ENCODE measurements around the gene SIVA1.

DNA sequence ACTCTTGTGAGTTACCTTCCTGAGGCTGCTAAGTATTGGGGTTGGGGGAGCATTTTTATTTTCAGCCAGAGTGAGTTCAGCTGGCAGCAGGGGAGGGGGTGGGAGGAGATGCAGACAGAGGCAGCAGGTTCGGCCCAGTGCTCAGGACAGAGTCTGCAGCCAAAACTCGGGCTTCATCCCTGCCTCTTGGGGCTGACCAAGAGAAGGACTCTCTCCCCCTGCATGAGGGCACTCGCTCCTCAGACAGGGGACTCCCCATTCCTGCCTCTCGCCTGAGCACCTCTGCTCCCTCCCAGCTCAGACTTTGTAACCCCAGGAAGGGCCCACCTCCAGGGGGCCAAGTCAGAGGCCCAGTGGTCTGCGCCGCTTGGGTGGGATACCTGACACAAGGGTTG is 43.7 kb downstream of the SIVA1 start:
- TF ChIP-seq MXD4 (CRISPR knock-in tag; IDR thresholded peaks at IDR 0.05; ENCODE audit: borderline replicate concordance) (no peak), CREM (CRISPR knock-in tag; IDR thresholded peaks at IDR 0.05) (no peak), ZNF232 (CRISPR knock-in tag; IDR thresholded peaks at IDR 0.05) (no peak), NFE2L1 (CRISPR knock-in tag; IDR thresholded peaks at IDR 0.05) (no peak), OVOL2 (CRISPR knock-in tag; IDR thresholded peaks at IDR 0.05; ENCODE audit: borderline replicate concordance) (no peak), NR1H2 (CRISPR knock-in tag; IDR thresholded peaks at IDR 0.05) (no peak), ATF1 (CRISPR knock-in tag; IDR thresholded peaks at IDR 0.05) (no peak)
- TF ChIP-seq, protein P1, sequence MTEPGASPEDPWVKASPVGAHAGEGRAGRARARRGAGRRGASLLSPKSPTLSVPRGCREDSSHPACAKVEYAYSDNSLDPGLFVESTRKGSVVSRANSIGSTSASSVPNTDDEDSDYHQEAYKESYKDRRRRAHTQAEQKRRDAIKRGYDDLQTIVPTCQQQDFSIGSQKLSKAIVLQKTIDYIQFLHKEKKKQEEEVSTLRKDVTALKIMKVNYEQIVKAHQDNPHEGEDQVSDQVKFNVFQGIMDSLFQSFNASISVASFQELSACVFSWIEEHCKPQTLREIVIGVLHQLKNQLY (CRISPR knock-in tag; IDR thresholded peaks at IDR 0.05), result no peak
- TF ChIP-seq, protein P2, sequence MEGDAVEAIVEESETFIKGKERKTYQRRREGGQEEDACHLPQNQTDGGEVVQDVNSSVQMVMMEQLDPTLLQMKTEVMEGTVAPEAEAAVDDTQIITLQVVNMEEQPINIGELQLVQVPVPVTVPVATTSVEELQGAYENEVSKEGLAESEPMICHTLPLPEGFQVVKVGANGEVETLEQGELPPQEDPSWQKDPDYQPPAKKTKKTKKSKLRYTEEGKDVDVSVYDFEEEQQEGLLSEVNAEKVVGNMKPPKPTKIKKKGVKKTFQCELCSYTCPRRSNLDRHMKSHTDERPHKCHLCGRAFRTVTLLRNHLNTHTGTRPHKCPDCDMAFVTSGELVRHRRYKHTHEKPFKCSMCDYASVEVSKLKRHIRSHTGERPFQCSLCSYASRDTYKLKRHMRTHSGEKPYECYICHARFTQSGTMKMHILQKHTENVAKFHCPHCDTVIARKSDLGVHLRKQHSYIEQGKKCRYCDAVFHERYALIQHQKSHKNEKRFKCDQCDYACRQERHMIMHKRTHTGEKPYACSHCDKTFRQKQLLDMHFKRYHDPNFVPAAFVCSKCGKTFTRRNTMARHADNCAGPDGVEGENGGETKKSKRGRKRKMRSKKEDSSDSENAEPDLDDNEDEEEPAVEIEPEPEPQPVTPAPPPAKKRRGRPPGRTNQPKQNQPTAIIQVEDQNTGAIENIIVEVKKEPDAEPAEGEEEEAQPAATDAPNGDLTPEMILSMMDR (IDR thresholded peaks at IDR 0.05), result no peak
- TF ChIP-seq, protein P3, sequence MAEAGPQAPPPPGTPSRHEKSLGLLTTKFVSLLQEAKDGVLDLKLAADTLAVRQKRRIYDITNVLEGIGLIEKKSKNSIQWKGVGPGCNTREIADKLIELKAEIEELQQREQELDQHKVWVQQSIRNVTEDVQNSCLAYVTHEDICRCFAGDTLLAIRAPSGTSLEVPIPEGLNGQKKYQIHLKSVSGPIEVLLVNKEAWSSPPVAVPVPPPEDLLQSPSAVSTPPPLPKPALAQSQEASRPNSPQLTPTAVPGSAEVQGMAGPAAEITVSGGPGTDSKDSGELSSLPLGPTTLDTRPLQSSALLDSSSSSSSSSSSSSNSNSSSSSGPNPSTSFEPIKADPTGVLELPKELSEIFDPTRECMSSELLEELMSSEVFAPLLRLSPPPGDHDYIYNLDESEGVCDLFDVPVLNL (CRISPR knock-in tag; IDR thresholded peaks at IDR 0.05; ENCODE audit: borderline replicate concordance, low read depth), result no peak
- TF ChIP-seq, protein P4, sequence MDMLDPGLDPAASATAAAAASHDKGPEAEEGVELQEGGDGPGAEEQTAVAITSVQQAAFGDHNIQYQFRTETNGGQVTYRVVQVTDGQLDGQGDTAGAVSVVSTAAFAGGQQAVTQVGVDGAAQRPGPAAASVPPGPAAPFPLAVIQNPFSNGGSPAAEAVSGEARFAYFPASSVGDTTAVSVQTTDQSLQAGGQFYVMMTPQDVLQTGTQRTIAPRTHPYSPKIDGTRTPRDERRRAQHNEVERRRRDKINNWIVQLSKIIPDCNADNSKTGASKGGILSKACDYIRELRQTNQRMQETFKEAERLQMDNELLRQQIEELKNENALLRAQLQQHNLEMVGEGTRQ (CRISPR knock-in tag; IDR thresholded peaks at IDR 0.05), result no peak
- TF ChIP-seq, protein P5, sequence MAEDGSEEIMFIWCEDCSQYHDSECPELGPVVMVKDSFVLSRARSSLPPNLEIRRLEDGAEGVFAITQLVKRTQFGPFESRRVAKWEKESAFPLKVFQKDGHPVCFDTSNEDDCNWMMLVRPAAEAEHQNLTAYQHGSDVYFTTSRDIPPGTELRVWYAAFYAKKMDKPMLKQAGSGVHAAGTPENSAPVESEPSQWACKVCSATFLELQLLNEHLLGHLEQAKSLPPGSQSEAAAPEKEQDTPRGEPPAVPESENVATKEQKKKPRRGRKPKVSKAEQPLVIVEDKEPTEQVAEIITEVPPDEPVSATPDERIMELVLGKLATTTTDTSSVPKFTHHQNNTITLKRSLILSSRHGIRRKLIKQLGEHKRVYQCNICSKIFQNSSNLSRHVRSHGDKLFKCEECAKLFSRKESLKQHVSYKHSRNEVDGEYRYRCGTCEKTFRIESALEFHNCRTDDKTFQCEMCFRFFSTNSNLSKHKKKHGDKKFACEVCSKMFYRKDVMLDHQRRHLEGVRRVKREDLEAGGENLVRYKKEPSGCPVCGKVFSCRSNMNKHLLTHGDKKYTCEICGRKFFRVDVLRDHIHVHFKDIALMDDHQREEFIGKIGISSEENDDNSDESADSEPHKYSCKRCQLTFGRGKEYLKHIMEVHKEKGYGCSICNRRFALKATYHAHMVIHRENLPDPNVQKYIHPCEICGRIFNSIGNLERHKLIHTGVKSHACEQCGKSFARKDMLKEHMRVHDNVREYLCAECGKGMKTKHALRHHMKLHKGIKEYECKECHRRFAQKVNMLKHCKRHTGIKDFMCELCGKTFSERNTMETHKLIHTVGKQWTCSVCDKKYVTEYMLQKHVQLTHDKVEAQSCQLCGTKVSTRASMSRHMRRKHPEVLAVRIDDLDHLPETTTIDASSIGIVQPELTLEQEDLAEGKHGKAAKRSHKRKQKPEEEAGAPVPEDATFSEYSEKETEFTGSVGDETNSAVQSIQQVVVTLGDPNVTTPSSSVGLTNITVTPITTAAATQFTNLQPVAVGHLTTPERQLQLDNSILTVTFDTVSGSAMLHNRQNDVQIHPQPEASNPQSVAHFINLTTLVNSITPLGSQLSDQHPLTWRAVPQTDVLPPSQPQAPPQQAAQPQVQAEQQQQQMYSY (CRISPR knock-in tag; IDR thresholded peaks at IDR 0.05), result no peak
- TF ChIP-seq, protein P6, sequence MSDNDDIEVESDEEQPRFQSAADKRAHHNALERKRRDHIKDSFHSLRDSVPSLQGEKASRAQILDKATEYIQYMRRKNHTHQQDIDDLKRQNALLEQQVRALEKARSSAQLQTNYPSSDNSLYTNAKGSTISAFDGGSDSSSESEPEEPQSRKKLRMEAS (CRISPR knock-in tag; IDR thresholded peaks at IDR 0.05), result no peak
